GM23248 (cell line): ENCODE measurements around the gene FAM32A. TPM values are rescaled to one million over a fixed set of nuclear protein-coding genes. Genes with fewer than 3 reads are reported as not detected.
A peak's percentile ranks its signal among the peaks of the same experiment; 100 is the strongest.

ENCODE experiments used
- DNase-seq: peaks from one replicate; pipeline ENCODE4 v3.0.0-alpha.2; 2015
- H2AFZ ChIP-seq: fragments of 200-600 bp; sonication (generic); 2 replicates; pipeline ENCODE4 v1.6.1; 2016; ENCODE audit warnings: antibody characterized with exemption
- H3F3A ChIP-seq: fragments of 200-600 bp; sonication (generic); 2 replicates; pipeline ENCODE4 v1.6.1; 2016; ENCODE audit warnings: mild to moderate bottlenecking, antibody characterized with exemption, mixed run types; ENCODE audit not compliant: insufficient read depth
- H3K27ac ChIP-seq: fragments of 200-600 bp; sonication (generic); 2 replicates; pipeline ENCODE4 v1.5.1; 2016; ENCODE audit warnings: mild to moderate bottlenecking
- H3K27me3 ChIP-seq: fragments of 200-600 bp; sonication (generic); replicated peaks from 2 replicates; pipeline ENCODE4 v1.6.1; 2016; ENCODE audit warnings: mild to moderate bottlenecking; ENCODE audit not compliant: insufficient read depth
- H3K36me3 ChIP-seq: fragments of 200-600 bp; sonication (generic); 2 replicates; pipeline ENCODE4 v1.6.1; 2016; ENCODE audit warnings: low read depth, mild to moderate bottlenecking
- H3K4me1 ChIP-seq: fragments of 200-600 bp; sonication (generic); 2 replicates; pipeline ENCODE4 v1.6.1; 2016; ENCODE audit warnings: mild to moderate bottlenecking; ENCODE audit not compliant: insufficient read depth
- H3K4me2 ChIP-seq: fragments of 200-600 bp; sonication (generic); one replicate; pipeline ENCODE4 v1.6.1; 2016; ENCODE audit warnings: mild to moderate bottlenecking; ENCODE audit not compliant: unreplicated experiment
- H3K4me3 ChIP-seq: fragments of 200-600 bp; sonication (generic); 2 replicates; pipeline ENCODE4 v1.5.1; 2016; ENCODE audit warnings: mild to moderate bottlenecking
- H3K79me2 ChIP-seq: fragments of 200-600 bp; sonication (generic); 2 replicates; pipeline ENCODE4 v1.6.1; 2016; ENCODE audit warnings: mild to moderate bottlenecking; ENCODE audit not compliant: insufficient read depth
- H3K9ac ChIP-seq: fragments of 200-600 bp; sonication (generic); 2 replicates; pipeline ENCODE4 v1.6.1; 2016; ENCODE audit warnings: mild to moderate bottlenecking
- H3K9me2 ChIP-seq: fragments of 200-600 bp; sonication (generic); 2 replicates; pipeline ENCODE4 v1.6.1; 2016; ENCODE audit warnings: mixed run types, mild to moderate bottlenecking, moderate library complexity; ENCODE audit not compliant: insufficient read depth
- H3K9me3 ChIP-seq: fragments of 200-600 bp; sonication (generic); one replicate; pipeline ENCODE4 v1.6.1; 2017; ENCODE audit warnings: low read depth
- H4K20me1 ChIP-seq: fragments of 200-600 bp; sonication (generic); 2 replicates; pipeline ENCODE4 v1.6.0; 2016; ENCODE audit not compliant: insufficient read depth
- EZH2 ChIP-seq: fragments of 200-600 bp; sonication (generic); IDR thresholded peaks from 2 replicates; pipeline ENCODE4 v1.6.1; 2018; ENCODE audit warnings: antibody characterized with exemption, mild to moderate bottlenecking; ENCODE audit not compliant: insufficient read depth, poor library complexity, severe bottlenecking
- EZH2phosphoT487 ChIP-seq: fragments of 200-600 bp; sonication (generic); IDR thresholded peaks from 2 replicates; pipeline ENCODE4 v1.6.1; 2018; ENCODE audit warnings: antibody characterized with exemption, moderate library complexity, mild to moderate bottlenecking, low read depth; ENCODE audit not compliant: insufficient read depth
- WGBS, 2 experiments: methylation state at CpG; one replicate each; pipeline ENCODE4 v1.1.6; 2015 to 2017; ENCODE audit warnings: low lambda C conversion rate in 2 of 2, low coverage in 1 of 2; ENCODE audit errors: missing lambda C conversion rate in 2 of 2; 5-methylcytosine and 5-hydroxymethylcytosine counted together
- in situ Hi-C: fragments of 300-500 bp; cut with MboI; formaldehyde crosslinking; loops from 2 replicates; pipeline ENCODE4 v1.15.0; 2020
- polyA plus RNA-seq: library from polyadenylated mRNA; unstranded; fragments of >200 nt; fragmentation: Nextera tagmentation; extraction: Ambion mirVana; gene quantifications from 2 replicates; pipeline ENCODE4 v1.2.1, GENCODE V29; 2016
- total RNA-seq: library from RNA; depleted of rRNA; stranded (reverse); fragments of >200 nt; shearing (Covaris generic); gene quantifications from 2 replicates; pipeline ENCODE4 v1.2.3, GENCODE V29; 2014

The FAM32A gene
- total and polyA plus RNA-seq, 2 experiments from 2014 or later, result 114 to 126 TPM

DNA sequence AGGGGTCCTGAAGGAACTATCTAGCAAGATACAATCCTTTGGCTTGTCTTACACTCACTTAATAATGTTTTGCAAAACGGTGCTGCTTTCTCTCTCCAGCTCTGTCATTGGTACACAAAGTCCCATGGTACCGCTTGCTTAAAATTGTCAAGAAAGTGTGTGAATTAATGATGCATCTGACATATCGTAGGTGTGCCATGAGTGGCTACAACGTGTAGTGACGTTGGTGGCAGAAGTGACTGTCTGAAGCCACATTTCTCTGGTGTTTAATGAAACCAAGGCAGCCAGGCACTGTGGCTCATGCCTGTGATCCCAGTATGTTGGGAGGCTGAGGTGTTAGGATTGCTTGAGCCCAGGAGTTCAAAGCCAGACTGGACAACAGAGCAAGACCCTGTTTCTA, 39.1 kb upstream of the FAM32A start:
- Histone ChIP-seq H3K36me3 (no peaks in the 10 kb centered on the region), H4K20me1 (no peaks in the 10 kb centered on the region), H3K27ac (no peak overlapping the region), H3K9me2 (no peaks in the 10 kb centered on the region), H3F3A (no peaks in the 10 kb centered on the region), H2AFZ (no peak overlapping the region), H3K79me2 (no peaks in the 10 kb centered on the region), H3K9ac (no peak overlapping the region), H3K9me3 (no peaks in the 10 kb centered on the region), H3K4me1 (no peaks in the 10 kb centered on the region), H3K4me3 (no peak overlapping the region), H3K27me3 (no peaks in the 10 kb centered on the region), H3K4me2 (no peak overlapping the region)
- 23 to 25% methylated on average over 5 of the region's 5 CpGs for WGBS, 2 experiments
- no peak for DNase-seq
- no peak for TF ChIP-seq EZH2
- TF ChIP-seq EZH2phosphoT487, result no peak
- in situ Hi-C loops, result no loop called here

DNA sequence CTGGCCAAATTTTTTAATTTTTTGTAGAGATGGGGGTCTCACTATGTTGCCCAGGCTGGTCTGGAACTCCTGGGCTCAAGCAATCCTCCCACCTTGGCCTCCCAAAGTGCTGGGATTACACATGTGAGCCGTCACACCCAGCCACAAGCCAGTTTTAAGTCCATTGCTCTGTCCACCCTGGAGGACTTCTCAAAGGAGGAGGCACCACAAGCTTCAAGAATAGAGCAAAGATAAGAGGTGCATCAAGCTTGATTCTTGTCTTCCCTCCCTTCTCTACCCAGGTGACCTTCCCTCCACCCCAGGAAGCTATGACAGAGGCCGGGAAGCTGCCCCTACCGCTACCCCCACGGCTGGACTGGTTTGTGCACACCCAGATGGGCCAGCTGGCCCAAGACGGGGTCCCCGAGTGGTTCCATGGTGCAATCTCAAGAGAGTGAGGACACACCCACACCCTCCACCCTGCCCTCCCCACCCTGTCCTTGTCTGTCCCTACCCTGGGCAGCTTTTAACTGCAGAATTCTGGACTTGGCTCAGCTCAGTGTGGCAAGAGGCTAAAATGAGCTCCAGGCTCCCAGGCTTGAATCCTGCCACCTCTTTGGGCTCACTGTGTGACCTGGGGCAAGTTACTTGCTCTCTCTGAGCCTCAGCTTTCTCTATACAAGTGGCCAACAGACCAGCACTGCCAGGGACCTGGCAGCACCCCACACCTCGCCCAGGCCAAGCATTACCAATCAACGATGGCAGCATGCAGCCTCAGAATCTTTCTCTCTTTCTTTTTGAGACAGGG, 36.6 kb upstream of the FAM32A start:
- no peaks in the 10 kb centered on the region for H3K27me3 ChIP-seq
- no peaks in the 10 kb centered on the region for H3K36me3 ChIP-seq
- 59 to 62% methylated on average over 8 of the region's 8 CpGs for WGBS, 2 experiments
- no peaks in the 10 kb centered on the region for H3F3A ChIP-seq
- in situ Hi-C loops, result no loop called here
- no peaks in the 10 kb centered on the region for H3K79me2 ChIP-seq
- H3K9me2 ChIP-seq, result no peaks in the 10 kb centered on the region
- H3K9me3 ChIP-seq, result no peaks in the 10 kb centered on the region
- no peaks in the 10 kb centered on the region for H3K4me1 ChIP-seq
- H2AFZ ChIP-seq, result no peak overlapping the region
- H3K27ac ChIP-seq, result no peak overlapping the region
- H3K9ac ChIP-seq, result no peak overlapping the region
- H4K20me1 ChIP-seq, result no peaks in the 10 kb centered on the region
- no peak for TF ChIP-seq EZH2
- no peak for TF ChIP-seq EZH2phosphoT487
- DNase-seq, result no peak
- no peak overlapping the region for H3K4me2 ChIP-seq
- no peak overlapping the region for H3K4me3 ChIP-seq

DNA sequence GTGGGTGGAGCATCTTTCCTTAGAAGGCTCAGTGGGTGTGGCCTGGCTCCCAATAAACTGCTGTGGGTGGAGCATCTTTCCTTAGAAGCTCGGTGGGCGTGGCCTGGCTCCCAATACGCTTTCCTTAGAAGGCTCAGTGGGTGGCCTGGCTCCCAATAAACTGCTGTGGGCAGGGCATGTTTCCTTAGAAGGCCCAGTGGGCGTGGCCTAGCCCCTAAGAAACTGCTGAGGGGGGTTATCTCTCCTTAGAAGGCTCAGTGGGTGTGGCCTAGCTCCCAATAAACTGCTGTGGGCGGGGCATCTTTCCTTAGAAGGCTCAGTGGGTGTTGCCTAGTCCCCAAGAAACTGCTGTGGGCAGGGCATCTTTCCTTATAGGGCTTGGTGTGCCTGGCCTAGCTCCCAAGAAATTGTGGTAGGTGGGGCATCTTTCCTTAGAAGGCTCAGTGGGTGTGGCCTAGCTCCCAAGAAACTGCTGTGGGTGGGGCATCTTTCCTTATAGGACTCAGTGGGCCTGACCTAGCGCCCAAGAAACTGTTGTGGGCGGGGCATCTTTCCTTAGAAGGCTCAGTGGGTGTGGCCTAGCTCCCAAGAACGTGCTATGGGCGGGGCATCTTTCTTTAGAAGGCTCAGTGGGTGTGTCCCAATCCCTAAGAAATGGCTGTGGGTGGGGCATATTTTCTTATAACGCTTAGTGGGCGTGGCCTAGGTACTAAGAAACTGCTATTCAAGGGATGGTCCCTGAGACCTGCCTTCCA, 31.5 kb upstream of the FAM32A start:
- Histone ChIP-seq H3K27ac (no peak overlapping the region), H3F3A (no peaks in the 10 kb centered on the region), H2AFZ (no peak overlapping the region), H3K4me1 (no peaks in the 10 kb centered on the region), H3K36me3 (no peaks in the 10 kb centered on the region), H4K20me1 (no peaks in the 10 kb centered on the region), H3K79me2 (no peaks in the 10 kb centered on the region), H3K27me3 (0 out of 2 replicates have a peak, but pooled peaks cover 7% of the 10 kb centered on the region), H3K9me3 (no peaks in the 10 kb centered on the region), H3K9ac (no peak overlapping the region), H3K9me2 (no peaks in the 10 kb centered on the region), H3K4me3 (no peak overlapping the region), H3K4me2 (no peak overlapping the region)
- DNase-seq, result peak; percentile 14
- in situ Hi-C loops, result no loop called here
- TF ChIP-seq EZH2, result no peak
- WGBS, 2 experiments, result 58 to 69% methylated on average over 11 of the region's 11 CpGs

DNA sequence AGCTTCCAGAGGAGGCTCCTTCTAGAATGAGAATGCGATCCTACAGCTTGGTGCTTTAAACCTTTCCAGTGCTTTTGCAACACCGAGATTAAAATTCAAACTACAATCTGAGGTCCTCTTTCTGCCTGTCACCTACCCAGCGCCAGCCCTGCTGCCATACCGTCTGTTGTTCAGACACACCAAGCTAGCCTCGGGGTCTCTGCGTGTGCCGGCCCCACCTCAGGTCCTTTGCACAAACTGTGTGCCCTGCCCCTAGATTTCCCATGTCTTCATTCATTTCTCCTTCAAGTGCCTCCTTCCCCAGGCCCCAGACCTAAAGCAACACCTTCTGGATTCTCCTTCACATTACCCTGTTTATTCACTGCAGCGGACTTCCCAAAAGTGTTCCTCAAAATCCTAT, 30.7 kb upstream of the FAM32A start:
- Histone ChIP-seq H3K9me3 (no peaks in the 10 kb centered on the region), H3K79me2 (no peaks in the 10 kb centered on the region), H3K4me3 (no peak overlapping the region), H4K20me1 (no peaks in the 10 kb centered on the region), H3K27me3 (0 out of 2 replicates have a peak, but pooled peaks cover 7% of the 10 kb centered on the region), H3K27ac (no peak overlapping the region), H3K9ac (no peak overlapping the region), H3K36me3 (no peaks in the 10 kb centered on the region), H3K4me2 (no peak overlapping the region), H3K4me1 (no peaks in the 10 kb centered on the region), H3K9me2 (no peaks in the 10 kb centered on the region), H2AFZ (no peak overlapping the region), H3F3A (no peaks in the 10 kb centered on the region)
- TF ChIP-seq EZH2phosphoT487, result no peak
- no peak for TF ChIP-seq EZH2
- in situ Hi-C loops, result no loop called here
- WGBS, 2 experiments, result 88 to 94% methylated on average over 8 of the region's 8 CpGs
- no peak for DNase-seq
